Activated T-cell treated with anti-CD3 and anti-CD28 coated beads, Interleukin-2, amount 50 U/mL, for 72 hours (primary cell): ENCODE results near the gene C17orf75. TPM values are rescaled to one million over a fixed set of nuclear protein-coding genes. Genes with fewer than 3 reads are reported as not detected.
A peak's percentile ranks its signal among the peaks of the same experiment; 100 is the strongest.
"Not testable (repeated sequence)": the region's sequence is repeated elsewhere in the genome, so short reads cannot be mapped to it uniquely, and the experiment has no call there.

Experiments
- ATAC-seq, 2 donors: fragments of 150-1000 bp; cut with Tn5 transposase; replicated peaks in 1 of 2; 2 replicates each; pipeline ENCODE4 v1.10.0; 2021; ENCODE audit warnings: moderate library complexity in 2 of 2, mild to moderate bottlenecking in 1 of 2
- DNase-seq, 2 donors: peaks; one replicate each; pipeline ENCODE4 v3.0.0; 2021 to 2022; ENCODE audit warnings: mixed read lengths in 1 of 2
- H3K27ac Mint-ChIP-seq: one replicate; pipeline ENCODE4 v1.8.0; 2022; ENCODE audit warnings: mild to moderate bottlenecking, moderate library complexity, mixed read lengths
- H3K27me3 Mint-ChIP-seq: one replicate; pipeline ENCODE4 v1.8.0; 2022; ENCODE audit warnings: low read depth, mixed read lengths
- H3K36me3 Mint-ChIP-seq, 2 donors: one replicate each; pipeline ENCODE4 v1.8.0; 2022; ENCODE audit warnings: mixed read lengths in 2 of 2, mild to moderate bottlenecking in 1 of 2; ENCODE audit not compliant: insufficient read depth in 2 of 2
- H3K4me1 Mint-ChIP-seq: one replicate; pipeline ENCODE4 v1.8.0; 2022; ENCODE audit warnings: low read depth, mixed read lengths
- H3K4me3 Mint-ChIP-seq, 2 donors: one replicate each; pipeline ENCODE4 v1.8.0; 2022; ENCODE audit warnings: mild to moderate bottlenecking in 2 of 2, mixed read lengths in 2 of 2, moderate library complexity in 2 of 2
- H3K9me3 Mint-ChIP-seq, 2 donors: one replicate each; pipeline ENCODE4 v1.8.0; 2022; ENCODE audit warnings: mixed read lengths in 2 of 2
- total RNA-seq, 2 donors: library from RNA; stranded (reverse); gene quantifications; one replicate each; pipeline ENCODE4 v1.2.3, GENCODE V29; 2022

Gene C17orf75, protein sequence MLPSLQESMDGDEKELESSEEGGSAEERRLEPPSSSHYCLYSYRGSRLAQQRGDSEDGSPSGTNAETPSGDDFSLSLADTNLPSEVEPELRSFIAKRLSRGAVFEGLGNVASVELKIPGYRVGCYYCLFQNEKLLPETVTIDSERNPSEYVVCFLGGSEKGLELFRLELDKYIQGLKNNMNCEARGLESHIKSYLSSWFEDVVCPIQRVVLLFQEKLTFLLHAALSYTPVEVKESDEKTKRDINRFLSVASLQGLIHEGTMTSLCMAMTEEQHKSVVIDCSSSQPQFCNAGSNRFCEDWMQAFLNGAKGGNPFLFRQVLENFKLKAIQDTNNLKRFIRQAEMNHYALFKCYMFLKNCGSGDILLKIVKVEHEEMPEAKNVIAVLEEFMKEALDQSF
- 10 to 100 TPM; 32.6 to 40.0 TPM for total RNA-seq

DNA sequence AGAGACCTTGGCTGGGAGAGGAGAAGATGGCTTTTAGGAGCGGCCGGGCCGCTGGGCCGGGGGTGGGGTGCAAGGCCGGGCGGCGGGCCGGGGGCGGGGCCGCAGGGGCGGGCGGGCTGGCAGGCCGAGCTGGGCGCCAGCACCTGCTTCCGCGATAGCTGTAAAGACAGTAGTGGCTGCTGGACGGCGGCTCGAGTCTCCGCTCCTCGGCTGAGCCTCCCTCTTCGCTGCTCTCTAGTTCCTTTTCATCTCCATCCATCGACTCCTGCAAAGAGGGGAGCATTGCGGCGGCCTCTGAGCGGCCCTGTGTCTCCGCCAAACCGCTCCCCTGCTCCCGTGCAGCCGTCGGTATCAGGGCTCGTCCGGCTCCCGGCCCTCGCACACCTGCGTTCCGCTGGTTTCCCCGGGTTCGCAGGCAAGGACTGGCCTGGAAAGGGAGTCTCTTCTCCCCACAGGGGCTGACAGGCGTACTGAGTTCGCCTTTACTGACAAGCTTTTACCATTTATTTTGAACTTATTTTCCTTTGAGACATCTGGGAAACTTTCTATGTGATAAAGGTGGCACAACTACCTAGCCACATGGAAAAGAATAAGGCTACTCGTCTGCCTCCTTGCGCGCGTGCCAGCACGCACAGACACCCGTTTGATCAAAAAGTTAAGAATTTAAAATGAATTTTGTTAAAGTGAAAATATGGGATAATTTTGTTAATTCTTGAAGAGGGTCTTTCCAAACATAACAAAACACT is at the start of gene C17orf75:
TSS of gene C17orf75 (minus strand) at position 317 of the 746 bp plus-strand sequence. CDS start at position 283, 34 bp downstream.
- peaks cover 3 to 8% of the 10 kb centered on the region in 2 donors for H3K36me3 Mint-ChIP-seq
- DNase-seq (peak; percentile 80 to 86), ATAC-seq (peak; percentile 90 to 95)
- peak within 1 kb of the TSS; percentile 90 to 95 for H3K4me3 Mint-ChIP-seq
- H3K27ac Mint-ChIP-seq = peak within 1 kb of the TSS; percentile 92
- H3K4me1 Mint-ChIP-seq = peaks cover 30% of the 10 kb centered on the region
- H3K27me3 Mint-ChIP-seq = no peaks in the 10 kb centered on the region
- H3K9me3 Mint-ChIP-seq = no peaks in the 10 kb centered on the region

DNA sequence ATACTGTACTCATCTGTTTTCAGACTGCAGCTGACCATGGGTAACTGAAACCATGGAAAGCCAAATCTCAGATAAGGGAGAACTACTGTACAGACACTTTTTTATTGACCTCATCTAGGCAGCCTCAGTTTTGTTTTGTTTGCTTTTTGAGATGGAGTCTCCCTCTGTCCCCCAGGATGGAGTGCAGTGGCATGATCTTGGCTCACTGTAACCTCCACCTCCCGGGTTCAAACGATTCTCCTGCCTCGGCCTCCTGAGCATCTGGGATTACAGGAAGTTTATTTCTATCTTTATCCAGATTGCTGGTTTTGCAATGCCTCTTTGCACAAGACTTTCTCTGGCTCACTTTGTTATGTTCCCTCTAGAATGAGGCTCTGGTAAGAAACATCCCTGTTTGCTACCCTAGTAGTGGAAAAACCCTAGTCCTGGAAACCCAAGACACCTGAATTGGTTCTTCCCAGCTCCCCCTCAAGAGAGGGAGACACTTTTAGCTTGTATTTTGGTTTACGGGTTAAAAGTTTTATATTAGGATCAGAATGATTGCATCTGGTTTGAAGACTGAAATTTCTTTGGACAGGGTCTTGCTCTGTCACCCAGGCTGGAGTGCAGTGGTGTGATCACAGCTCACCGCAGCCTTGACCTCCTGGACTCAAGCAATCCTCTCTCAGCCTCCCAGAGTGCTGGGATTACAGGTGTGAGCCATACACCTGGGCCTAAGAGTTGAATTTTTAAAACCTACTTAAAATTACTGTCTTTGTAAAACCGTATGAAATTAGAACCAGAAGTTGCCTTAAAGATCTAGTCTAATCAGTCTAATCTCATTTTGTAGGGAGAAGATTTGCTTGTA is 46.9 kb upstream of the C17orf75 start:
- DNase-seq (no peak), ATAC-seq (no peak)
- H3K4me1 Mint-ChIP-seq = peaks cover 6% of the 10 kb centered on the region
- H3K9me3 Mint-ChIP-seq = no peaks in the 10 kb centered on the region
- peak overlapping the region; percentile 24 for H3K27ac Mint-ChIP-seq
- no peaks in the 10 kb centered on the region for H3K27me3 Mint-ChIP-seq
- H3K4me3 Mint-ChIP-seq = no peak overlapping the region
- H3K36me3 Mint-ChIP-seq = peaks cover 4% of the 10 kb centered on the region in 2 donors

DNA sequence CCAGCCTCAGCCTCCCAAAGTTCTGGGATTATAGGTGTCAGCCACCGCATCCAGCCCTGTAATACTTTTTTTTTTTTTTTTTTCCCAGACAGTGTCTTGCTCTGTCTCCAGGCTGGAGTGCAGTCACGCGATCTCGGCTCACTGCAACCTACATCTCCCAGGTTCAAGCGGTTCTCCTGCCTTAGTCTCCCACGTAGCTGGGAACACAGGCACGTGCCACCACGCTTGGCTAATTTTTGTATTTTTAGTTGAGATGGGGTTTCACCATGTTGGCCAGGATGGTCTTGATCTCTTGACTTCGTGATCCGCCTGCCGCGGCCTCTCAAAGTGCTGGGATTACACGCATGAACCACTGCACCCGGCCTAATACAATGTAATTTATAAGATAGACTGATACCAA is 46.2 kb upstream of the C17orf75 start:
- not testable (repeated sequence) for H3K27ac Mint-ChIP-seq, ATAC-seq, H3K4me1 Mint-ChIP-seq, H3K36me3 Mint-ChIP-seq, H3K9me3 Mint-ChIP-seq, H3K4me3 Mint-ChIP-seq, H3K27me3 Mint-ChIP-seq, DNase-seq

DNA sequence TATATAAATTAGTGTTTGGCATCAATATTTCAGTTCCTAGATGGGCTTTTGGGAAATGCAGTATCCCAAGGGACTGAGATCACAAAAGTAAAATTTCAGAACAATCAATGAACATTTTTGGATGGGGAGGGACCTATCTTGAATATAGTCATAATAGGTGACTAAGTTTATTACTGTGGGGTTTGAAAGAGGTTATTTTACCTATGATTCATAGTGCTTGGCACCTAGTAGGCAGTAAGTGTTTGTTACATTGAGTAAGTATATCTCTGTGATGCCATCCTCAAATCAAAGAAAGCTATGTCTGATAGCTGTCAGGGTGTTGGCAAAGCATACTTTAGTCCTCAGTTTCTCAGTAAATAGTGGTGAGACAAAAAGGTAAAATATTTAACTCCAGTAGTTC is 44.9 kb upstream of the C17orf75 start:
- H3K36me3 Mint-ChIP-seq = peaks cover 4 to 9% of the 10 kb centered on the region in 2 donors
- peaks cover 11% of the 10 kb centered on the region for H3K4me1 Mint-ChIP-seq
- no peaks in the 10 kb centered on the region for H3K27me3 Mint-ChIP-seq
- H3K4me3 Mint-ChIP-seq = no peak overlapping the region
- no peaks in the 10 kb centered on the region for H3K9me3 Mint-ChIP-seq
- peak overlapping the region; percentile 10 for H3K27ac Mint-ChIP-seq
- DNase-seq (no peak), ATAC-seq (peak; percentile 61 to 66)

DNA sequence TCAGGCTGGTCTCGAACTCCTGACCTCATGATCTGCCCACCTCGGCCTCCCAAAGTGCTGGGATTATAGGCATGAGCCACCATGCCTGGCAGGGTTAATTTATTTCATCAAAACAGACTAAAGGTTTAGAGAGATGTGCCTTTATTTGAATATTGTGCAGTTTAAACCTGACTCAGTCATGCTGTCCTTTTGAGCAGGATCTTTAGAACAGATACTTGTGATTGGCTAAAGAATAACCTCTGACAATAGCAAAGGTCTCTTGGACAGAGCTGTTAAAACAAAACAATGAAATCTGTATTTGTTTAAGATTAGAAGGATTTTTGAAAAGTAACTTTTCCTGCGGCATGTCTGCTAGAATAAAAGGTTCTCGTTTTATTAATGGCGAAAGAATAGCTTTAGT is 44.0 kb upstream of the C17orf75 start:
- DNase-seq = no peak
- Mint-ChIP-seq H3K36me3 (peaks cover 4 to 10% of the 10 kb centered on the region in 2 donors), H3K27ac (peak overlapping the region; percentile 32), H3K4me3 (no peak overlapping the region), H3K27me3 (no peaks in the 10 kb centered on the region), H3K9me3 (no peaks in the 10 kb centered on the region), H3K4me1 (peaks cover 11% of the 10 kb centered on the region)
- ATAC-seq = no peak

DNA sequence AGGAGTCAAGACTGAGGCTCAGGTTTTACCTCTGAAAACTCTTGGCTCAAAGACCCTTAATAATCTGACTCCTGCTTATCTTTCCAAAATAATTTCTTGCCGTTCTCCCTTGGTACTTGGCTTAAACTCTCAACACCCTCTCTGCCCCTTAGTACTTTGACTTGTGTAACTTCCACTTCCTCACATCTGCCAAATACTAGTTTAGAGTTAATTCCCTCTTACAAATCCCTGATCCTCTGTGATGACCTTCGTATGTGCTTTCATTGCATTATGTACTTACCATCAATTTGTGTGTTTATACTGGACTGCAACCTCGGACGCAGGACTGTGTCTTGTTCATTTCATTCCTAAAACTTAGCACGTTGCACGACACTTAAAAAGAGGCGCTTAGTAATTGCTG is 43.1 kb upstream of the C17orf75 start:
- no peak overlapping the region for H3K4me3 Mint-ChIP-seq
- H3K27me3 Mint-ChIP-seq = no peaks in the 10 kb centered on the region
- no peak for ATAC-seq
- no peak for DNase-seq
- H3K36me3 Mint-ChIP-seq = peaks cover 4 to 18% of the 10 kb centered on the region in 2 donors
- H3K4me1 Mint-ChIP-seq = peaks cover 11% of the 10 kb centered on the region
- no peaks in the 10 kb centered on the region for H3K9me3 Mint-ChIP-seq
- H3K27ac Mint-ChIP-seq = no peak overlapping the region

DNA sequence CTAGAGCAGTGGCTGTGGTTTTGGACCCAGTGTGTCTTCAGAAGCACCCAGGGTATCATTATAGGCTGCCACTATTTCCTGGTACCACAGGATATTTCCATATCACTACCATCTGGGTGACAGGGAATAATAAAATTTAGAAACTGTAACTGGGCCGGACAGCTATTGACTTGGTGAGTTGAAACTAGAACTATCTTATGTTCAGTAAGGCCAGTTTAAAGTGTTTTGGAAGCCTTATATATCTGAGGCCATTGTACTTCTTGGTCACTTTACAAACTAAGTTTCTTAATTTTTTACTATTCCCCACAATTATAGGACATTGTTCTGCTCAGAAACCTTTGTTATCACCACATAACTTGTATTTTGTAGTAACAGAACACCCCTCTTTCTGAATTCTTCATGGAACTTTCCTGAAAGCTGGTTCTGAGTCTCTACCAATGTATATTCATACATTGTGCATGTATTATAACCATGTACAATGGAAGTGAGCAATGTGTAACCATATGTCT is 42.0 kb upstream of the C17orf75 start:
- no peak for ATAC-seq
- peaks cover 4 to 21% of the 10 kb centered on the region in 2 donors for H3K36me3 Mint-ChIP-seq
- H3K4me1 Mint-ChIP-seq = peaks cover 11% of the 10 kb centered on the region
- H3K9me3 Mint-ChIP-seq = no peaks in the 10 kb centered on the region
- H3K4me3 Mint-ChIP-seq = no peak overlapping the region
- DNase-seq = no peak
- H3K27ac Mint-ChIP-seq = no peak overlapping the region
- no peaks in the 10 kb centered on the region for H3K27me3 Mint-ChIP-seq

DNA sequence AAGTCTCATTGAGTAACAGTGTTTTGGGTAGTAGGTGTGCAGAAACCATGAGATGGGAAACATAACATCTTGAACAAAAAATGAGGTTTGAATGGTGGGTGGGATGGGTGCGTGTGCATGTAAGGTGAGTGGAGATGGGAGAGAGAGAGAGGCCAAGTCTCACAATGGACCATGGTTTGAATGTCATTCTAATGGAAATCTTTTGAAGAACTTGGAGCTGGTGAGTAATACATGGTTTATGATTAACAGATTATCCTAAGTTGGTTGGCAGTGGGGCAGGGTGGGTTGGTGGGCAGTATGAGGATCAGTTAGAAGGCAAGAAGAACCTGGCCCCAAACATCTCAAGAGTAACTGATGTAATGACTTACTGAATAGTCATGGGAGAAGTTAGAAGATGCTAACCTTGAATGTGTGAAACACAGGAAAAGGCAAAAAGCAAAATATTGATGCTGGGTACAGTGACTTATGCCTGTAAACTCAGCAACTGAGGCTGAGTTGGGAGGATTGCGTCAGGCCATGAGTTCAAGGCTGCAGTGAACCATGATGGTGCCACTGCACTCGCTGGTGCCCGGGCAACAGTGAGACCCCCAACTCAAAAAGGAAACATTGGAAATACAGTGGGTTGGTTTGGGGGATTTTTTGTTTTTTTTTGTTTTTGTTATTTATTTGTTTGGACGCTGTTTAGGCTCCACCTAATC is 40.7 kb upstream of the C17orf75 start:
- no peaks in the 10 kb centered on the region for H3K9me3 Mint-ChIP-seq
- DNase-seq (no peak), ATAC-seq (no peak)
- no peak overlapping the region for H3K4me3 Mint-ChIP-seq
- no peak overlapping the region for H3K27ac Mint-ChIP-seq
- no peaks in the 10 kb centered on the region for H3K27me3 Mint-ChIP-seq
- H3K36me3 Mint-ChIP-seq = peaks cover 4 to 28% of the 10 kb centered on the region in 2 donors
- H3K4me1 Mint-ChIP-seq = peaks cover 11% of the 10 kb centered on the region

DNA sequence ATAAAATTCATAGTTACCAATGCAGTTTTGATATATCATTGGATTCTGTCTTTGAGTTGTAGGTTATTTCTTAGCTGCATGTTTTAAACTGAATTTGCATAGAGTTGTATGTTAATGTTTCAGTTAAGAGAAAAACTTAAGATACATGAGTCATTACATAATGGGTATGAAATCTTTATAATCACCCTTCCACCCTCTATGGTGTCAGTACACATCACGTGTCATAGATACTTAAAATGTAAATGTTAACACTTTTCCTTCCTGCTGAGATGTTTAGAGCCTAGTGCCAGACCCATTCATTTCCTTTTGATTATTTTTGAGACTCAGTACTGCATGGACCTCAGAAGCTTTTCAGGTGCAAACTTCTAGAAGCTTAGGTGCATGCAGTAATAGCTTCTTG is 28.5 kb upstream of the C17orf75 start:
- H3K27ac Mint-ChIP-seq = peak overlapping the region; percentile 7
- peak in 1 of 2 donors; percentile 43 for ATAC-seq
- no peaks in the 10 kb centered on the region for H3K27me3 Mint-ChIP-seq
- no peak for DNase-seq
- H3K4me3 Mint-ChIP-seq = no peak overlapping the region
- H3K36me3 Mint-ChIP-seq = peaks cover 3 to 40% of the 10 kb centered on the region in 2 donors
- peaks cover 24% of the 10 kb centered on the region for H3K4me1 Mint-ChIP-seq
- H3K9me3 Mint-ChIP-seq = no peaks in the 10 kb centered on the region

DNA sequence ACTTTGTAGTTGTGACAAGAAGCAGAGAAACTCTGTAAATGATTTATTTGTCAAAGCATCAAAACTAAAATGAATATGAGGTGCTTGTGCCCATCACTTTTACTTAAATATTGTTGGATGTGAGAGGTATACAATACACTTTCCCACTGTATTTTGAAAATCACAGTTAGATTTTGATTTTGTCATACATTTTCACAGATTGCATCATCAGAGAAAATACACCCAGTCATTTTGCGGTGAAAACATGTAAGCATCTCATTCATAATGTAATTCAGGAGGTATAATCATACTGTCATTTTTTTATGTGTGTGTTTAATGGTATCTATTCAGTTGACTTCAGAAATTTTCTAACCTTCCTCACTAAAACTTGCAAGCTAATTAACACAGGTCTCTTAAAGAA is 19.3 kb upstream of the C17orf75 start:
- ATAC-seq = peak in 1 of 2 donors; percentile 15
- H3K4me3 Mint-ChIP-seq = peak overlapping the region in 1 of 2 donors; percentile 43
- H3K4me1 Mint-ChIP-seq = peaks cover 30% of the 10 kb centered on the region
- no peaks in the 10 kb centered on the region for H3K27me3 Mint-ChIP-seq
- H3K36me3 Mint-ChIP-seq = peaks cover 14 to 55% of the 10 kb centered on the region in 2 donors
- peak overlapping the region; percentile 94 for H3K27ac Mint-ChIP-seq
- H3K9me3 Mint-ChIP-seq = no peaks in the 10 kb centered on the region
- no peak for DNase-seq

DNA sequence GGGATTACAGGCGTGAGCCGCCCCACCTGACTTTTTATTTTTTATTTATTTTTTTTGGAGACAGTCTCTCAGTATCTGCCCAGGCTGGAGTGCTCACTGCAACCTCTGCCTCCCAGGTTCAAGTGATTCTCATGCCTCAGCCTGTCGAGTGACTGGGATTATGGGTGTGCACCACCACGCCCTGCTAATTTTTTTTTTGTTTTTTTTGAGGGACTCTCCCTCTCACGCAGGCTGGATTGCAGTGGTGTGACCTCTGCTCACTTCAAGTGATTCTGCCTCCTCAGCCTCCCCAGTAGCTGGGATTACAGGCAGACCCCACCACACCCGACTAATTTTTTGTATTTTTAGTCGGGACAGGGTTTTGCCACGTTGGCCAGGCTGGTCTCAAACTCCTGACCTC is 15.6 kb upstream of the C17orf75 start:
- H3K27me3 Mint-ChIP-seq = no peaks in the 10 kb centered on the region
- no peak overlapping the region for H3K27ac Mint-ChIP-seq
- H3K9me3 Mint-ChIP-seq = no peaks in the 10 kb centered on the region
- ATAC-seq (no peak), DNase-seq (no peak)
- H3K36me3 Mint-ChIP-seq = peaks cover 18 to 53% of the 10 kb centered on the region in 2 donors
- peaks cover 59% of the 10 kb centered on the region for H3K4me1 Mint-ChIP-seq
- H3K4me3 Mint-ChIP-seq = no peak overlapping the region

DNA sequence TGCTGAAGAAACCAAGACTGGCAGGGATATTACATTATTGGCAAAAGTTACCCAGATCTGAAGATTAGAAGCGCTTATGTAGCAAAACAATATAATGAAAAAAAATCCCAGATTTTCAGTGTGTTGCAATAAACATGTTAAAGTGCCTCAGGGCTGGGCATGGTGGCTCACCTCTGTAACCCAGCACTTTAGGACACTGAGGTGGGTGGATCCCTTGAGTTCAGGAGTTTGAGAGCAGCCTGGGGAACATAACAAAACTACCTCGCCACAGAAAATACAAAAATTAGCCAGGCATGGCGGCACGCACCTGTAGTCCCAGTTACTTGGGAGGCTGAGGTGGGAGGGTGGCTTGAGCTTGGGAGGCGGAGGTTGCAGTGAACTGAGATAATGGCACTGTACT is 14.8 kb upstream of the C17orf75 start:
- Mint-ChIP-seq H3K4me3 (peak overlapping the region in 1 of 2 donors; percentile 49), H3K4me1 (peaks cover 64% of the 10 kb centered on the region)
- no peak for ATAC-seq

More for the DNA sequence above, 14.8 kb upstream of the C17orf75 start:
- H3K27ac Mint-ChIP-seq = peak overlapping the region; percentile 1
- DNase-seq = no peak
- H3K36me3 Mint-ChIP-seq = peaks cover 16 to 46% of the 10 kb centered on the region in 2 donors
- H3K27me3 Mint-ChIP-seq = no peaks in the 10 kb centered on the region
- H3K9me3 Mint-ChIP-seq = no peaks in the 10 kb centered on the region
